ENCODE results near the gene SUV39H2.

DNA sequence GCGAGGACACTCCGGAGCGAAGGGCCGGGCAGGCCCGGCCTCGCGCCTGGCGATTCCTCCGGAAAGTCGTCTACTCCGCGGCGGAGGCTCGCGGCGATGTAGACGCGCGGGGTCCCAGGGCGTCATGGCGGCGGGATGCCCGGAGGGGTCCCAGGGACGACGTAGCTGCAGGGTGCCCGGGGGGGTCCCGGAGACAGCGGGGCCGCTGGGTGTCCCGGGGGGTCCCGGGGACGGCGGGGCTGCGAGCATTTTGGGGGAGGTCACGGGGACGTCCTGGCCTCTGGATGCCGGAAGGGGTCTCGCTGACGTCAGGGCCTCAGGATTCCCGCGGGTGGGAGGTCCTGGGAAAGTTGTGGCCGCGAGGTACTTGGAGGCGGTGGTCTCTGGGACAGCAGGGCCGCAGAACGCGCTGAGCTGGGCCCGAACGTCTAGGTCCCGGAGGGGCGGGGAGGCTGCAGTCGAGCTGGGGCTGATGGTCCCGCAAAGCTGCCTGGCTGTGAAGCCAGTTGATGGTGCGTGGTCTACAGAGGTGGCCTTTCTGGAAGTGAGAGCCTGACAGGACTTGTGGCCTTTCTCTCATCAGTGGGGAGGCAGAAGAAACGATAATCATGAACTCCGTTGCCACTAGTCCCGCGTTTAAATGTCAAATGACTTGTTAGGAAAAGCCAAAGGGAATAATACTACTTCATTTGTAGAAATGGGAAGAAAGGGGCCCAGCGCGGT lies 39.9 kb upstream of the SUV39H2 start:
- TF ChIP-seq, protein P1, sequence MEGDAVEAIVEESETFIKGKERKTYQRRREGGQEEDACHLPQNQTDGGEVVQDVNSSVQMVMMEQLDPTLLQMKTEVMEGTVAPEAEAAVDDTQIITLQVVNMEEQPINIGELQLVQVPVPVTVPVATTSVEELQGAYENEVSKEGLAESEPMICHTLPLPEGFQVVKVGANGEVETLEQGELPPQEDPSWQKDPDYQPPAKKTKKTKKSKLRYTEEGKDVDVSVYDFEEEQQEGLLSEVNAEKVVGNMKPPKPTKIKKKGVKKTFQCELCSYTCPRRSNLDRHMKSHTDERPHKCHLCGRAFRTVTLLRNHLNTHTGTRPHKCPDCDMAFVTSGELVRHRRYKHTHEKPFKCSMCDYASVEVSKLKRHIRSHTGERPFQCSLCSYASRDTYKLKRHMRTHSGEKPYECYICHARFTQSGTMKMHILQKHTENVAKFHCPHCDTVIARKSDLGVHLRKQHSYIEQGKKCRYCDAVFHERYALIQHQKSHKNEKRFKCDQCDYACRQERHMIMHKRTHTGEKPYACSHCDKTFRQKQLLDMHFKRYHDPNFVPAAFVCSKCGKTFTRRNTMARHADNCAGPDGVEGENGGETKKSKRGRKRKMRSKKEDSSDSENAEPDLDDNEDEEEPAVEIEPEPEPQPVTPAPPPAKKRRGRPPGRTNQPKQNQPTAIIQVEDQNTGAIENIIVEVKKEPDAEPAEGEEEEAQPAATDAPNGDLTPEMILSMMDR (IDR thresholded peaks at IDR 0.05): no peak
- TF ChIP-seq EZH2phosphoT487 (IDR thresholded peaks at IDR 0.05) (no peak), EZH2 (IDR thresholded peaks at IDR 0.05) (no peak)
